Liver (tissue), 9 donors: ENCODE results near the gene CCDC61. TPM values are rescaled to one million over a fixed set of nuclear protein-coding genes. Genes with fewer than 3 reads are reported as not detected.

Source experiments
- DNase-seq: peaks from one replicate; pipeline ENCODE4 v3.0.0-alpha.2; 2017; ENCODE audit warnings: low spot score
- H3K27ac ChIP-seq, 2 donors: one replicate each; pipeline ENCODE4 v1.7.0; 2013; ENCODE audit warnings: inconsistent platforms in 2 of 2, low read length in 2 of 2, control low read depth in 1 of 2, low read depth in 1 of 2, mild to moderate bottlenecking in 1 of 2
- H3K27me3 ChIP-seq, 4 donors: one replicate each; pipeline versions ENCODE4 v1.6.1 to v1.7.0; 2013; ENCODE audit warnings: low read length in 3 of 4, inconsistent platforms in 1 of 4, mild to moderate bottlenecking in 1 of 4, moderate library complexity in 1 of 4; ENCODE audit not compliant: control insufficient read depth in 4 of 4, insufficient read depth in 4 of 4
- H3K36me3 ChIP-seq, 4 donors: one replicate each; pipeline versions ENCODE4 v1.6.1 to v1.7.0; 2013; ENCODE audit warnings: low read length in 3 of 4, mild to moderate bottlenecking in 3 of 4, low read depth in 1 of 4, moderate library complexity in 1 of 4; ENCODE audit not compliant: control insufficient read depth in 4 of 4, insufficient read depth in 3 of 4
- H3K4me1 ChIP-seq, 4 donors: one replicate each; pipeline versions ENCODE4 v1.6.1 to v1.7.0; 2013; ENCODE audit warnings: low read length in 3 of 4, mild to moderate bottlenecking in 3 of 4, moderate library complexity in 1 of 4; ENCODE audit not compliant: control insufficient read depth in 4 of 4, insufficient read depth in 4 of 4
- H3K4me3 ChIP-seq, 3 donors: one replicate each; pipeline versions ENCODE4 v1.6.1 to v1.7.0; 2013; ENCODE audit warnings: low read length in 3 of 3, control low read depth in 1 of 3, low read depth in 1 of 3, mild to moderate bottlenecking in 1 of 3
- H3K9ac ChIP-seq, 2 donors: one replicate each; pipeline ENCODE4 v1.7.0; 2013; ENCODE audit warnings: low read length in 2 of 2, mild to moderate bottlenecking in 2 of 2, moderate library complexity in 2 of 2, control low read depth in 1 of 2, low read depth in 1 of 2
- H3K9me3 ChIP-seq, 4 donors: one replicate each; pipeline versions ENCODE4 v1.6.1 to v1.7.0; 2013; ENCODE audit warnings: low read length in 3 of 4; ENCODE audit not compliant: control insufficient read depth in 4 of 4
- CTCF ChIP-seq: fragments of 150-350 bp; IDR thresholded peaks from 2 replicates; pipeline ENCODE4 v1.5.1; 2017; ENCODE audit warnings: improper control_type of control experiment, low read depth, low read length; ENCODE audit not compliant: missing input control
- EGR1 ChIP-seq, 2 donors: IDR thresholded peaks; 2 replicates each; pipeline ENCODE4 v1.6.1; 2016 to 2018; ENCODE audit warnings: antibody characterized with exemption in 2 of 2, low read depth in 2 of 2
- FOXA1 ChIP-seq: IDR thresholded peaks from 2 replicates; pipeline ENCODE4 v1.6.1; 2016; ENCODE audit warnings: antibody characterized with exemption
- FOXA2 ChIP-seq: IDR thresholded peaks from 2 replicates; pipeline ENCODE4 v1.6.1; 2016; ENCODE audit warnings: antibody characterized with exemption
- GABPA ChIP-seq, 2 donors: IDR thresholded peaks in 1 of 2; conservative IDR thresholded peaks in 1 of 2; 2 replicates each; pipeline ENCODE4 v1.6.1; 2016; ENCODE audit warnings: antibody characterized with exemption in 2 of 2, mild to moderate bottlenecking in 1 of 2, moderate library complexity in 1 of 2
- JUND ChIP-seq, 2 donors: IDR thresholded peaks; 2 replicates each; pipeline ENCODE4 v1.6.1; 2016; ENCODE audit warnings: antibody characterized with exemption in 2 of 2
- NR2F2 ChIP-seq: IDR thresholded peaks from 2 replicates; pipeline ENCODE4 v1.6.1; 2016; ENCODE audit warnings: antibody characterized with exemption
- RAD21 ChIP-seq, 2 donors: IDR thresholded peaks; 2 replicates each; pipeline ENCODE4 v1.6.1; 2016; ENCODE audit warnings: antibody characterized with exemption in 2 of 2, mild to moderate bottlenecking in 2 of 2
- RXRA ChIP-seq, 2 donors: IDR thresholded peaks; 2 replicates each; pipeline ENCODE4 v1.6.1; 2017 to 2018; ENCODE audit warnings: antibody characterized with exemption in 2 of 2, mild to moderate bottlenecking in 1 of 2
- SP1 ChIP-seq: IDR thresholded peaks from 2 replicates; pipeline ENCODE4 v1.6.1; 2018; ENCODE audit warnings: antibody characterized with exemption, mild to moderate bottlenecking
- TAF1 ChIP-seq: conservative IDR thresholded peaks from 2 replicates; pipeline ENCODE4 v1.6.1; 2016; ENCODE audit warnings: antibody characterized with exemption, mild to moderate bottlenecking
- YY1 ChIP-seq: IDR thresholded peaks from 2 replicates; pipeline ENCODE4 v1.6.1; 2016; ENCODE audit warnings: antibody characterized with exemption, mild to moderate bottlenecking
- WGBS: extraction: QIAGEN DNeasy Blood & Tissue Kit; methylation state at CpG from one replicate; pipeline ENCODE4 v1.1.7; 2013; 5-methylcytosine and 5-hydroxymethylcytosine counted together
- polyA plus RNA-seq, 2 donors: library from polyadenylated mRNA; stranded (reverse) in 1 of 2; unstranded in 1 of 2; fragments of 200-250 nt in 1 of 2; fragments of >200 nt in 1 of 2; fragmentation: Nextera tagmentation in 1 of 2; extraction: Ambion mirVana in 1 of 2; gene quantifications; one replicate each; pipeline versions ENCODE4 v1.2.1 to v1.2.3, GENCODE V29; 2013 to 2015
- total RNA-seq, 2 donors: library from RNA; depleted of rRNA; stranded (reverse); fragments of >200 nt; gene quantifications; one replicate each; pipeline ENCODE4 v1.2.3, GENCODE V29; 2014
- TF ChIP-seq, protein P1 (sequence below): IDR thresholded peaks from 2 replicates; pipeline ENCODE4 v1.6.1; 2016; ENCODE audit warnings: antibody characterized with exemption
- TF ChIP-seq, protein P2 (sequence below): IDR thresholded peaks from 2 replicates; pipeline ENCODE4 v1.6.1; 2016; ENCODE audit warnings: antibody characterized with exemption
- TF ChIP-seq, protein P3 (sequence below): IDR thresholded peaks from 2 replicates; pipeline ENCODE4 v1.6.1; 2016; ENCODE audit warnings: antibody characterized with exemption, mild to moderate bottlenecking
- TF ChIP-seq, protein P4 (sequence below): IDR thresholded peaks from 2 replicates; pipeline ENCODE4 v1.6.1; 2016; ENCODE audit warnings: antibody characterized with exemption
- donor health status: healthy.
- donor health status: healthy.
- donor health status: healthy.
- donor health status: healthy.
- donor health status: healthy.

Gene CCDC61
- total and polyA plus RNA-seq, 4 donors, result 1.7 to 6.3 (median 2.9) TPM

- no peak overlapping the region for H3K4me3 ChIP-seq
- no peak overlapping the region for H3K9ac ChIP-seq
- 47% methylated on average over 8 of the region's 8 CpGs for WGBS
- no peak for TF ChIP-seq RAD21 (IDR thresholded peaks at IDR 0.05)
- TF ChIP-seq YY1, result no peak
- TF ChIP-seq FOXA2, result no peak
- TF ChIP-seq, protein P1, sequence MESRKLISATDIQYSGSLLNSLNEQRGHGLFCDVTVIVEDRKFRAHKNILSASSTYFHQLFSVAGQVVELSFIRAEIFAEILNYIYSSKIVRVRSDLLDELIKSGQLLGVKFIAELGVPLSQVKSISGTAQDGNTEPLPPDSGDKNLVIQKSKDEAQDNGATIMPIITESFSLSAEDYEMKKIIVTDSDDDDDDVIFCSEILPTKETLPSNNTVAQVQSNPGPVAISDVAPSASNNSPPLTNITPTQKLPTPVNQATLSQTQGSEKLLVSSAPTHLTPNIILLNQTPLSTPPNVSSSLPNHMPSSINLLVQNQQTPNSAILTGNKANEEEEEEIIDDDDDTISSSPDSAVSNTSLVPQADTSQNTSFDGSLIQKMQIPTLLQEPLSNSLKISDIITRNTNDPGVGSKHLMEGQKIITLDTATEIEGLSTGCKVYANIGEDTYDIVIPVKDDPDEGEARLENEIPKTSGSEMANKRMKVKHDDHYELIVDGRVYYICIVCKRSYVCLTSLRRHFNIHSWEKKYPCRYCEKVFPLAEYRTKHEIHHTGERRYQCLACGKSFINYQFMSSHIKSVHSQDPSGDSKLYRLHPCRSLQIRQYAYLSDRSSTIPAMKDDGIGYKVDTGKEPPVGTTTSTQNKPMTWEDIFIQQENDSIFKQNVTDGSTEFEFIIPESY, result no peak
- TF ChIP-seq GABPA (IDR thresholded peaks at IDR 0.05 in 1 of 2, conservative IDR thresholded peaks at IDR 0.05 in 1 of 2), result no peak
- TF ChIP-seq, protein P2, sequence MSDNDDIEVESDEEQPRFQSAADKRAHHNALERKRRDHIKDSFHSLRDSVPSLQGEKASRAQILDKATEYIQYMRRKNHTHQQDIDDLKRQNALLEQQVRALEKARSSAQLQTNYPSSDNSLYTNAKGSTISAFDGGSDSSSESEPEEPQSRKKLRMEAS, result no peak
- no peak for TF ChIP-seq TAF1
- TF ChIP-seq, protein P3, sequence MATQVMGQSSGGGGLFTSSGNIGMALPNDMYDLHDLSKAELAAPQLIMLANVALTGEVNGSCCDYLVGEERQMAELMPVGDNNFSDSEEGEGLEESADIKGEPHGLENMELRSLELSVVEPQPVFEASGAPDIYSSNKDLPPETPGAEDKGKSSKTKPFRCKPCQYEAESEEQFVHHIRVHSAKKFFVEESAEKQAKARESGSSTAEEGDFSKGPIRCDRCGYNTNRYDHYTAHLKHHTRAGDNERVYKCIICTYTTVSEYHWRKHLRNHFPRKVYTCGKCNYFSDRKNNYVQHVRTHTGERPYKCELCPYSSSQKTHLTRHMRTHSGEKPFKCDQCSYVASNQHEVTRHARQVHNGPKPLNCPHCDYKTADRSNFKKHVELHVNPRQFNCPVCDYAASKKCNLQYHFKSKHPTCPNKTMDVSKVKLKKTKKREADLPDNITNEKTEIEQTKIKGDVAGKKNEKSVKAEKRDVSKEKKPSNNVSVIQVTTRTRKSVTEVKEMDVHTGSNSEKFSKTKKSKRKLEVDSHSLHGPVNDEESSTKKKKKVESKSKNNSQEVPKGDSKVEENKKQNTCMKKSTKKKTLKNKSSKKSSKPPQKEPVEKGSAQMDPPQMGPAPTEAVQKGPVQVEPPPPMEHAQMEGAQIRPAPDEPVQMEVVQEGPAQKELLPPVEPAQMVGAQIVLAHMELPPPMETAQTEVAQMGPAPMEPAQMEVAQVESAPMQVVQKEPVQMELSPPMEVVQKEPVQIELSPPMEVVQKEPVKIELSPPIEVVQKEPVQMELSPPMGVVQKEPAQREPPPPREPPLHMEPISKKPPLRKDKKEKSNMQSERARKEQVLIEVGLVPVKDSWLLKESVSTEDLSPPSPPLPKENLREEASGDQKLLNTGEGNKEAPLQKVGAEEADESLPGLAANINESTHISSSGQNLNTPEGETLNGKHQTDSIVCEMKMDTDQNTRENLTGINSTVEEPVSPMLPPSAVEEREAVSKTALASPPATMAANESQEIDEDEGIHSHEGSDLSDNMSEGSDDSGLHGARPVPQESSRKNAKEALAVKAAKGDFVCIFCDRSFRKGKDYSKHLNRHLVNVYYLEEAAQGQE, result no peak
- H3K27me3 ChIP-seq, result no peaks in the 10 kb centered on the region
- peaks cover 8 to 24% (median 15%) of the 10 kb centered on the region in 4 donors for H3K4me1 ChIP-seq
- no peak overlapping the region for H3K27ac ChIP-seq
- H3K9me3 ChIP-seq, result no peaks in the 10 kb centered on the region
- no peak for DNase-seq
- peaks cover 0 to 5% (median 0%) of the 10 kb centered on the region in 4 donors for H3K36me3 ChIP-seq
These were observed 19.3 kb downstream of the CCDC61 start for GRCh38 chr19:46014534-46014933.

GRCh38 chr19:46014941-46015686 is 19.8 kb downstream of the CCDC61 start:
- H3K4me3 ChIP-seq, result peak overlapping the region in 1 of 3 donors; percentile 31
- no peaks in the 10 kb centered on the region for H3K27me3 ChIP-seq
- WGBS, result 13% methylated on average over 74 of the region's 74 CpGs
- no peak overlapping the region for H3K9ac ChIP-seq
- no peaks in the 10 kb centered on the region for H3K9me3 ChIP-seq
- no peak overlapping the region for H3K27ac ChIP-seq
- peaks cover 0 to 5% (median 0%) of the 10 kb centered on the region in 4 donors for H3K36me3 ChIP-seq
- DNase-seq, result peak; percentile 60
- H3K4me1 ChIP-seq, result peaks cover 8 to 24% (median 15%) of the 10 kb centered on the region in 4 donors
- TF ChIP-seq YY1 (no peak), GABPA (IDR thresholded peaks at IDR 0.05 in 1 of 2, conservative IDR thresholded peaks at IDR 0.05 in 1 of 2) (no peak), RXRA (IDR thresholded peaks at IDR 0.05) (no peak), TAF1 (no peak), RAD21 (IDR thresholded peaks at IDR 0.05) (no peak), FOXA2 (no peak), JUND (IDR thresholded peaks at IDR 0.05) (no peak), NR2F2 (no peak), FOXA1 (no peak), CTCF (no peak), SP1 (no peak), EGR1 (IDR thresholded peaks at IDR 0.05; ENCODE audit: low read depth in 2 of 2) (no peak)
- TF ChIP-seq, protein P1, result no peak
- TF ChIP-seq, protein P2, result no peak
- TF ChIP-seq, protein P4, sequence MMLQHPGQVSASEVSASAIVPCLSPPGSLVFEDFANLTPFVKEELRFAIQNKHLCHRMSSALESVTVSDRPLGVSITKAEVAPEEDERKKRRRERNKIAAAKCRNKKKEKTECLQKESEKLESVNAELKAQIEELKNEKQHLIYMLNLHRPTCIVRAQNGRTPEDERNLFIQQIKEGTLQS, result no peak
- TF ChIP-seq, protein P3, result no peak
